ENCODE data around the gene WDR18.

WDR18 gene

GRCh38 chr19:952049-952679 is 32.0 kb upstream of the WDR18 start:
- TF ChIP-seq CTCF (IDR thresholded peaks at IDR 0.05; ENCODE audit: insufficient read depth, low read depth, low read length, missing control alignments), result no peak
- DNase-seq (ENCODE audit: low read depth), result no peak
- H3K4me3 ChIP-seq (ENCODE audit: low read length), result no peak overlapping the region

- peak; percentile 71 for DNase-seq (ENCODE audit: low read depth)
- TF ChIP-seq CTCF (IDR thresholded peaks at IDR 0.05; ENCODE audit: insufficient read depth, low read depth, low read length, missing control alignments), result no peak
- H3K4me3 ChIP-seq (ENCODE audit: low read length), result peak overlapping the region; percentile 26
These were observed 31.3 kb upstream of the WDR18 start for GRCh38 chr19:952680-953444.

GRCh38 chr19:953445-954271 is 30.5 kb upstream of the WDR18 start:
- TF ChIP-seq CTCF (IDR thresholded peaks at IDR 0.05; ENCODE audit: insufficient read depth, low read depth, low read length, missing control alignments), result no peak
- DNase-seq (ENCODE audit: low read depth), result no peak
- H3K4me3 ChIP-seq (ENCODE audit: low read length), result no peak overlapping the region

GRCh38 chr19:954272-954671 is 29.9 kb upstream of the WDR18 start:
- no peak for TF ChIP-seq CTCF (IDR thresholded peaks at IDR 0.05; ENCODE audit: insufficient read depth, low read depth, low read length, missing control alignments)
- DNase-seq (ENCODE audit: low read depth), result no peak
- no peak overlapping the region for H3K4me3 ChIP-seq (ENCODE audit: low read length)

- no peak for DNase-seq (ENCODE audit: low read depth)
- no peak for TF ChIP-seq CTCF (IDR thresholded peaks at IDR 0.05; ENCODE audit: insufficient read depth, low read depth, low read length, missing control alignments)
- H3K4me3 ChIP-seq (ENCODE audit: low read length), result no peak overlapping the region
These were observed 29.3 kb upstream of the WDR18 start for GRCh38 chr19:954672-955494.

Measured in epithelial cell of esophagus (primary cell).